ENCODE measurements around the gene PRR27. TPM values are rescaled to one million over a fixed set of nuclear protein-coding genes. Genes with fewer than 3 reads are reported as not detected.
A peak's percentile ranks its signal among the peaks of the same experiment; 100 is the strongest.

The PRR27 gene
- total RNA-seq, 1 donor from 2014 or later = not detected

GRCh38 chr4:70182517-70183167 is 28.6 kb downstream of the PRR27 start:
- no peaks in the 10 kb centered on the region for H3K9me3 ChIP-seq (ENCODE audit: insufficient read depth, low read depth, low read length)
- no peak overlapping the region for H2AFZ ChIP-seq (ENCODE audit: low read depth, low read length)
- Mint-ChIP-seq H3K9me3 (ENCODE audit: unreplicated experiment) (no peaks in the 10 kb centered on the region), H3K4me3 (ENCODE audit: unreplicated experiment) (no peak overlapping the region), H3K27me3 (ENCODE audit: low read depth, unreplicated experiment) (no peaks in the 10 kb centered on the region), H3K27ac (ENCODE audit: unreplicated experiment) (no peak overlapping the region), H3K4me1 (ENCODE audit: low read depth, unreplicated experiment) (no peaks in the 10 kb centered on the region), H3K36me3 (ENCODE audit: low read depth, unreplicated experiment) (no peaks in the 10 kb centered on the region)
- no peak overlapping the region for H3K4me3 ChIP-seq (ENCODE audit: insufficient read depth, low read depth, low read length)
- TF ChIP-seq EZH2 (IDR thresholded peaks at IDR 0.05; ENCODE audit: insufficient read depth, low read length) (no peak), CTCF (IDR thresholded peaks at IDR 0.05; ENCODE audit: insufficient read depth, low read depth, low read length) (no peak)
- H3K36me3 ChIP-seq (ENCODE audit: insufficient read depth, low read length) = no peaks in the 10 kb centered on the region
- no peaks in the 10 kb centered on the region for H4K20me1 ChIP-seq (ENCODE audit: insufficient read depth, low read length)
- FAIRE-seq (no peak), DNase-seq (ENCODE audit: low read depth) (no peak)
- H3K9ac ChIP-seq (ENCODE audit: low read length) = no peak overlapping the region
- no peaks in the 10 kb centered on the region for H3K79me2 ChIP-seq (ENCODE audit: insufficient read depth, low read length)
- no peak overlapping the region for H3K4me2 ChIP-seq (ENCODE audit: low read length)
- no peak overlapping the region for H3K27ac ChIP-seq (ENCODE audit: low read depth, low read length)
- H3K27me3 ChIP-seq (ENCODE audit: insufficient read depth, low read length) = no peaks in the 10 kb centered on the region
- H3K4me1 ChIP-seq (ENCODE audit: insufficient read depth, low read length) = no peaks in the 10 kb centered on the region

GRCh38 chr4:70183168-70183939 is 29.3 kb downstream of the PRR27 start:
- no peak overlapping the region for H3K4me2 ChIP-seq (ENCODE audit: low read length)
- TF ChIP-seq CTCF (IDR thresholded peaks at IDR 0.05; ENCODE audit: insufficient read depth, low read depth, low read length) = peak; percentile 87
- no peak for TF ChIP-seq EZH2 (IDR thresholded peaks at IDR 0.05; ENCODE audit: insufficient read depth, low read length)
- peak; percentile 1 for DNase-seq (ENCODE audit: low read depth)
- no peak overlapping the region for H2AFZ ChIP-seq (ENCODE audit: low read depth, low read length)
- no peak overlapping the region for H3K4me3 ChIP-seq (ENCODE audit: insufficient read depth, low read depth, low read length)
- H4K20me1 ChIP-seq (ENCODE audit: insufficient read depth, low read length) = no peaks in the 10 kb centered on the region
- Mint-ChIP-seq H3K9me3 (ENCODE audit: unreplicated experiment) (no peaks in the 10 kb centered on the region), H3K4me3 (ENCODE audit: unreplicated experiment) (no peak overlapping the region), H3K27me3 (ENCODE audit: low read depth, unreplicated experiment) (no peaks in the 10 kb centered on the region), H3K36me3 (ENCODE audit: low read depth, unreplicated experiment) (no peaks in the 10 kb centered on the region), H3K4me1 (ENCODE audit: low read depth, unreplicated experiment) (no peaks in the 10 kb centered on the region), H3K27ac (ENCODE audit: unreplicated experiment) (no peak overlapping the region)
- H3K4me1 ChIP-seq (ENCODE audit: insufficient read depth, low read length) = no peaks in the 10 kb centered on the region
- H3K27ac ChIP-seq (ENCODE audit: low read depth, low read length) = no peak overlapping the region
- H3K27me3 ChIP-seq (ENCODE audit: insufficient read depth, low read length) = no peaks in the 10 kb centered on the region
- no peaks in the 10 kb centered on the region for H3K79me2 ChIP-seq (ENCODE audit: insufficient read depth, low read length)
- no peak overlapping the region for H3K9ac ChIP-seq (ENCODE audit: low read length)
- no peak for FAIRE-seq
- no peaks in the 10 kb centered on the region for H3K36me3 ChIP-seq (ENCODE audit: insufficient read depth, low read length)
- no peaks in the 10 kb centered on the region for H3K9me3 ChIP-seq (ENCODE audit: insufficient read depth, low read depth, low read length)

- H3K36me3 Mint-ChIP-seq (ENCODE audit: low read depth, unreplicated experiment) = no peaks in the 10 kb centered on the region
- no peak overlapping the region for H3K27ac ChIP-seq (ENCODE audit: low read depth, low read length)
These were observed 29.9 kb downstream of the PRR27 start for GRCh38 chr4:70183940-70184246.

More at GRCh38 chr4:70183940-70184246, 29.9 kb downstream of the PRR27 start:
- FAIRE-seq (no peak), DNase-seq (ENCODE audit: low read depth) (no peak)
- H3K27ac Mint-ChIP-seq (ENCODE audit: unreplicated experiment) = no peak overlapping the region
- no peak overlapping the region for H3K4me3 Mint-ChIP-seq (ENCODE audit: unreplicated experiment)
- Histone ChIP-seq H3K4me1 (ENCODE audit: insufficient read depth, low read length) (no peaks in the 10 kb centered on the region), H3K79me2 (ENCODE audit: insufficient read depth, low read length) (no peaks in the 10 kb centered on the region), H3K36me3 (ENCODE audit: insufficient read depth, low read length) (no peaks in the 10 kb centered on the region), H3K4me3 (ENCODE audit: insufficient read depth, low read depth, low read length) (no peak overlapping the region), H3K27me3 (ENCODE audit: insufficient read depth, low read length) (no peaks in the 10 kb centered on the region), H2AFZ (ENCODE audit: low read depth, low read length) (no peak overlapping the region), H3K9me3 (ENCODE audit: insufficient read depth, low read depth, low read length) (no peaks in the 10 kb centered on the region), H3K9ac (ENCODE audit: low read length) (no peak overlapping the region), H3K4me2 (ENCODE audit: low read length) (no peak overlapping the region), H4K20me1 (ENCODE audit: insufficient read depth, low read length) (no peaks in the 10 kb centered on the region)
- H3K9me3 Mint-ChIP-seq (ENCODE audit: unreplicated experiment) = no peaks in the 10 kb centered on the region
- no peak for TF ChIP-seq EZH2 (IDR thresholded peaks at IDR 0.05; ENCODE audit: insufficient read depth, low read length)
- no peak for TF ChIP-seq CTCF (IDR thresholded peaks at IDR 0.05; ENCODE audit: insufficient read depth, low read depth, low read length)
- H3K27me3 Mint-ChIP-seq (ENCODE audit: low read depth, unreplicated experiment) = no peaks in the 10 kb centered on the region
- no peaks in the 10 kb centered on the region for H3K4me1 Mint-ChIP-seq (ENCODE audit: low read depth, unreplicated experiment)

Data from astrocyte (in vitro differentiated cells and primary cell).